GM19238 (cell line): ENCODE measurements around the gene TSKS.

Experiments
- DNase-seq: peaks from one replicate; pipeline ENCODE4 v3.0.0; 2011; ENCODE audit warnings: low spot score; ENCODE audit not compliant: insufficient read length

TSKS gene

GRCh38 chr19:49763230-49763629, at the start of gene TSKS:
TSS of gene TSKS (minus strand) at chr19:49763306. CDS start at chr19:49763247, 59 bp downstream.
- no peak for DNase-seq

GRCh38 chr19:49812452-49812996, 49.4 kb upstream of the TSKS start:
- DNase-seq: no peak

- no peak for DNase-seq
Measured at GRCh38 chr19:49811328-49811727, 48.2 kb upstream of the TSKS start.

DNA sequence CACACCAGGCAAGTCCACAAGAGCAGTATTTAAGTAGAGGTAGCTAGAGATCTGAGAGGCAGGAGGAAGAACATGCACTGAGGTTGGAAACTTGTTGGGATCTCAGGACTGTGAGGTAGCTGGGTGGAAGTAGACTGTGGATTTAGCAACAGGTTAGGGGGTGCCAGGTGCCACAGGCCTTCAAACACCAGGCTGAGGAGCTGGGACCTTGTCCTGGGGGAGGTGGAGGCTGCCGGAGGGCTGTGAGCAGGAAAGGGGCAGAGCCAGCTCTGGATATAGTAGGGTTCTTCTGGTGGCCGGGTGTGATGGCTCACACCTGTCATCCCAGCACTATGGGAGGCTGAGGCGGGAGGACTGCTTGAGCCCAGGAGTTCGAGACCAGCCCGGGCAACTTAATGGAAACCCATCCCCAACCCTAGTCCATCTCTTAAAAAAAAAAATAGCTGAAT, 46.9 kb upstream of the TSKS start:
- no peak for DNase-seq

GRCh38 chr19:49809160-49809940, 46.2 kb upstream of the TSKS start:
- DNase-seq: peak; percentile 45

DNA sequence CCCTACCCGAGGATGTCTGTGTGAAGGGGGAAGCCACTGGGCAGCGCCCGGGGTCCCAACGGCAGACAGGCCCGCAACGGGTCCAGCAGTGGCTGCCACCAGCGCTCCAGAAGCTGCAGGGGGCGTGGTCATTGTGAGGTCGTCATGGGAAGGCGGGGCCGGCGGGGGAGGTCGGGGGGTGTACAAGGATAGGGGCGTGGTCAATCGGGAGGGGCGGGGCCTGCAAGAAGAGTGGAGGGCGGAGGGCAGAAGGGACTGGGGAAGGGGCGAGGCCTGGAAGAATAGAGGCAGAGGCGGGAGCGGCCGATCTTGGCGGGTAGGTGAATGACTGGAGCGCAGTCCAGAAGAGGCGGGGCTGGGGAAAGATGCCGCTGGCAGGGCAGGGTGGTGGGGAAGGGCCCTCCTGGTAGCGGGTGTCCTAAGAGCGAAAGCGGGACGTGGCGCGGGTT, 45.6 kb upstream of the TSKS start:
- DNase-seq: peak; percentile 87

DNA sequence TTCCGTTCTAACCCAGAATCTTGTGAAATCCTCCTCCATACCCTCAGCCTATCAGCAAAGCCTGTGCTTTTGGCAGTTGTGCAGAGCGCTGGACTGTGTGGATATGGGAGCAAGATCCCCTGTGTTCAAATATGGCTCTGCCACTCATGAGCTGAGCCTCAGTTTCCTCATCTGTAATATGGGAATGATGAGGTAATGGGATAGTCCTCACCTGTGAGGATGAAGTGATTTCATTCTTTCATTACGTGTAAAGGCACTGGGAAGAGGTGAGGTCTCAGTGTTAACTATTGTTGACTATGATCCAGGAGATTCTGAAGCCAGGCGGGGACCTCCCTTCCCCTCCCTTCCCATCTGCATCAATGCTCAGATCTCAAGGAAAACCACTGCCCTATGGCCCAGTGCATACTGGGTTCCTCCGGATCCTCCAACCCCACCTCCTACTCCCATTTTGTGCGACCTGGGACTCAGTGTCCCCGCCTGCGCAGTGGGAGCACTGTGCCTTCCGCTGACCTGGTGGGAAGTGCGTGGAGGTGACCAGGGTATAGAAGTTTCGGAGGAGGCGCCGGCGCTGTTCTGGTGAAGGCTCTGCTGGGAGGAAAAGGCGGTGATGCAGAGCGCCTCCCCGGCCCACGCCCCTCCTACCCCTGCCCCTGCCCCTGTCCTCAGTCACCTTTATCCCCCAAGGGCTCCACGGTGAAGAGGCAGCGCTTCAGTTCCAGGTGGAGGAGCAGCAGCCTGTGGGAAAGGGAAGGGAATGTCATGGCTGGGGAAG, 45.0 kb upstream of the TSKS start:
- no peak for DNase-seq

DNA sequence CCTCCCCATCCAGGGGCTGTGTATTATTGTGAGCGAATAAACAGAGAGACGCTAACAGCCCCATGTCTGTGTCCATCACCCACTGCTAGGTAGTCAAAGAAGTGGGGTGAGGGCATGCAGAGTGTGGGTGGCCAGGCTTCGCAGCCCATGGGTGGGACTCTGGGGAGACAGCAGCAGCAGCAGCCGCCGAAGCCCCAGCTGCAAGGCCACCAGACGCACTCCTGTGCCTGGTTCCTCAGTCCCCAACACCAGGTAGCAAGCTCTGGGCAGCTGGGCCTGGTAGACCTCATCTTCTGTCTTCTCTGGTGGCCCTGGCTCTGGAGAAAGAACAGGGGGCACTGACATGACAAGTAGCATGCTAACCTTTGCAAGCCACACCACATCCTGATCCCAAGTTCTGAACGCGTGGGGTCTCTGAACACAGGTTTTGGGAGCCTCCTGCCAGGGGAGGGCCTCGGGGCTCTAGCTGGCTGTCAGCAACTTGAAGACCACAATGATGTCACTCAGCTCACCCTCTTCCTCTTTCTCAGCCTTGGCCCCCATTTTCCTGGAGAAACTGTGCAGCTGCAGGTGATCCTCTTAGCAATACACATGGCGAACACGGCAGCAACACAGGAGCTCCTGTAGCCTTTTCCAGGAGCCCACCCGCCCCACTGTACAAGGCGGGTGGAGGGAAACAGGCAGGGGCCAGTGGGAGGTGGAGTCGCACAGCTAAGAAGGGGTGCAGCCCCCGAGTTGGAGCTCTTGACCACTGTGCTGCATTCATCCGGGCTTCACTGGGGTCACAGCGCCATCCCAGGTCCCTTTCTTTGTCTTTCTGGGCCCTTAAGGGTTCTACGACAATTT, 44.2 kb upstream of the TSKS start:
- no peak for DNase-seq

GRCh38 chr19:49806620-49806959, 43.5 kb upstream of the TSKS start:
- no peak for DNase-seq

GRCh38 chr19:49805822-49806619, 42.9 kb upstream of the TSKS start:
- no peak for DNase-seq

- no peak for DNase-seq
Measured at GRCh38 chr19:49803529-49803856, 40.4 kb upstream of the TSKS start.

- DNase-seq: no peak
Measured at GRCh38 chr19:49802836-49803528, 39.9 kb upstream of the TSKS start.

GRCh38 chr19:49801966-49802661, 39.0 kb upstream of the TSKS start:
- DNase-seq: no peak

DNA sequence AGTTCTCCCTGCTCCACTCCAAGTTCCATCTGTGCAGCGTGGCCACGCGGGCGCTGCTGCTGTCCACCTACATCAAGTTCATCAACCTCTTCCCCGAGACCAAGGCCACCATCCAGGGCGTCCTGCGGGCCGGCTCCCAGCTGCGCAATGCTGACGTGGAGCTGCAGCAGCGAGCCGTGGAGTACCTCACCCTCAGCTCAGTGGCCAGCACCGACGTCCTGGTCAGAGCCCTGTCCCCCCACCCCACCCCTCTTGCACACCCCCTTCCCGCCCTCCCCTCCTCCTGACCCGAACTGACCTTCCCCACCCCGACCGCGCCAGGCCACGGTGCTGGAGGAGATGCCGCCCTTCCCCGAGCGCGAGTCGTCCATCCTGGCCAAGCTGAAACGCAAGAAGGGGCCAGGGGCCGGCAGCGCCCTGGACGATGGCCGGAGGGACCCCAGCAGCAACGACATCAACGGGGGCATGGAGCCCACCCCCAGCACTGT, 38.3 kb upstream of the TSKS start:
- DNase-seq: no peak

DNA sequence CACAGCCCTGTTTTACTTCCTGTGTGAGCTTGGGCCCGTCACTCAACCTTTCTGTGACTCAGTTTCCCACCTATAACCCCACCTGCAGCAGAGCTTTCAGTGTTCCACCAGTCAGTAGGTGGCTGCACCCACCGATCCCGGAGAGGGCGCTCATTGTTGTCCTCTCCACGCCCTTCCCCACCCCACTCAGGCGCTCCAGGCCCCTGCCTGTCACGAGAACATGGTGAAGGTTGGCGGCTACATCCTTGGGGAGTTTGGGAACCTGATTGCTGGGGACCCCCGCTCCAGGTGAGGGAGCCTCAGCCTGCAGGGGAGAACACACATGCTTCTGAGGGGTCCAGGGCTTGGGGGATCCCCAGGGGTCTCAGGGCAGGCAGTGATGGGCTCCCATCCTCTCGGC, 37.7 kb upstream of the TSKS start:
- no peak for DNase-seq

GRCh38 chr19:49799798-49800376, 36.8 kb upstream of the TSKS start:
- no peak for DNase-seq

GRCh38 chr19:49799271-49799797, 36.2 kb upstream of the TSKS start:
- DNase-seq: no peak

- DNase-seq: no peak
Measured at GRCh38 chr19:49798574-49798973, 35.5 kb upstream of the TSKS start.

GRCh38 chr19:49795615-49796014, 32.5 kb upstream of the TSKS start:
- no peak for DNase-seq
